H1 (cell line): ENCODE data around the gene SLC25A47. TPM values are rescaled to one million over a fixed set of nuclear protein-coding genes. Genes with fewer than 3 reads are reported as not detected.
A peak's percentile ranks its signal among the peaks of the same experiment; 100 is the strongest.

Experiments used
- CTCF ChIA-PET: fragments of 300-600 bp; sonication (Branson Sonifier 250); formaldehyde crosslinking; loops from one replicate; lab custom pipeline; 2021; ENCODE audit not compliant: partially characterized antibody; lab: Charles Lee
- POLR2A ChIA-PET: fragments of 300-600 bp; sonication (Branson Sonifier 250); formaldehyde crosslinking; loops from one replicate; lab custom pipeline; 2021; ENCODE audit warnings: inconsistent platforms; ENCODE audit not compliant: partially characterized antibody; lab: Charles Lee
- DNase-seq, 2 experiments: peaks; one replicate each; pipeline versions ENCODE4 v3.0.0 to v3.0.0-alpha.2; 2010 to 2022; ENCODE audit warnings: low spot score in 2 of 2, low read depth in 1 of 2, mixed read lengths in 1 of 2
- FAIRE-seq: peaks from 2 replicates; lab custom pipeline; 2011; peaks lifted over from hg19 to GRCh38; lab: Jason Lieb, UNC
- H2AFZ ChIP-seq: 2 replicates; pipeline ENCODE4 v1.8.1; 2012; ENCODE audit warnings: low read length, inconsistent platforms
- H2AK5ac ChIP-seq: 2 replicates; pipeline ENCODE4 v1.6.1; 2013; ENCODE audit warnings: low read depth, low read length
- H2BK120ac ChIP-seq: replicated peaks from 2 replicates; pipeline ENCODE3; 2013; ENCODE audit warnings: low read depth, low read length, inconsistent platforms
- H2BK12ac ChIP-seq: 2 replicates; pipeline ENCODE4 v1.6.1; 2013; ENCODE audit warnings: low read depth, low read length
- H2BK15ac ChIP-seq: 2 replicates; pipeline ENCODE4 v1.6.1; 2013; ENCODE audit warnings: low read length
- H2BK20ac ChIP-seq: 2 replicates; pipeline ENCODE4 v1.6.1; 2013; ENCODE audit warnings: low read length
- H2BK5ac ChIP-seq: 2 replicates; pipeline ENCODE4 v1.6.1; 2013; ENCODE audit warnings: low read depth, low read length
- H3K14ac ChIP-seq: 2 replicates; pipeline ENCODE4 v1.6.1; 2013; ENCODE audit warnings: inconsistent platforms; ENCODE audit not compliant: insufficient read length
- H3K18ac ChIP-seq: 2 replicates; pipeline ENCODE4 v1.6.1; 2013; ENCODE audit warnings: low read length; ENCODE audit errors: extremely low read depth
- H3K23ac ChIP-seq: 2 replicates; pipeline ENCODE4 v1.6.1; 2013; ENCODE audit warnings: inconsistent platforms; ENCODE audit not compliant: insufficient read length
- H3K23me2 ChIP-seq: 2 replicates; pipeline ENCODE4 v1.6.1; 2013; ENCODE audit warnings: low read depth, low read length
- H3K27ac ChIP-seq: 2 replicates; pipeline ENCODE4 v1.6.1; 2011; ENCODE audit warnings: low read depth, low read length, inconsistent platforms
- H3K27me3 ChIP-seq, 4 experiments: replicated peaks in 1 of 4; 1 replicate in 1 of 4; 2 replicates in 3 of 4; pipeline versions ENCODE4 v1.6.1 to v1.8.1; 2011 to 2013; ENCODE audit warnings: low read length in 3 of 4, mild to moderate bottlenecking in 3 of 4, inconsistent platforms in 2 of 4, mixed read lengths in 2 of 4, moderate library complexity in 1 of 4; ENCODE audit not compliant: control insufficient read depth in 3 of 4, insufficient read depth in 3 of 4; ENCODE audit errors: extremely low read depth in 1 of 4
- H3K36me3 ChIP-seq, 4 experiments: 2 replicates each; pipeline versions ENCODE4 v1.6.1 to v1.8.1; 2011 to 2013; ENCODE audit warnings: mild to moderate bottlenecking in 4 of 4, low read length in 3 of 4, moderate library complexity in 2 of 4, control low read depth in 1 of 4, inconsistent platforms in 1 of 4; ENCODE audit not compliant: insufficient read depth in 4 of 4, control insufficient read depth in 2 of 4
- H3K4ac ChIP-seq: replicated peaks from 2 replicates; pipeline ENCODE3; 2013; ENCODE audit warnings: low read length, low read depth, mixed read lengths, inconsistent platforms; ENCODE audit not compliant: insufficient read length
- H3K4me1 ChIP-seq, 4 experiments: replicated peaks in 1 of 4; 1 replicate in 1 of 4; 2 replicates in 3 of 4; pipeline versions ENCODE4 v1.6.1 to v1.8.1; 2011 to 2013; ENCODE audit warnings: low read length in 3 of 4, inconsistent platforms in 2 of 4, mixed read lengths in 1 of 4; ENCODE audit not compliant: insufficient read depth in 4 of 4, control insufficient read depth in 3 of 4
- H3K4me2 ChIP-seq, 2 experiments: 2 replicates each; pipeline versions ENCODE4 v1.6.1 to v1.8.1; 2011 to 2013; ENCODE audit warnings: low read depth in 2 of 2, low read length in 2 of 2, control low read depth in 1 of 2, inconsistent platforms in 1 of 2, mild to moderate bottlenecking in 1 of 2; ENCODE audit not compliant: insufficient read depth in 1 of 2
- H3K4me3 ChIP-seq, 4 experiments: fragments of 200-600, 300-600 bp in 1 of 4; sonication (generic), shearing (Covaris generic), sonication (Bioruptor Twin) in 1 of 4; 2 replicates each; pipeline versions ENCODE4 v1.5.1 to v1.8.1; 2011 to 2016; ENCODE audit warnings: low read length in 4 of 4, low read depth in 3 of 4, control low read depth in 2 of 4, inconsistent platforms in 2 of 4, mild to moderate bottlenecking in 2 of 4, mixed read lengths in 1 of 4, moderate library complexity in 1 of 4; ENCODE audit not compliant: insufficient read depth in 2 of 4; ENCODE audit errors: extremely low read depth in 1 of 4
- H3K56ac ChIP-seq: replicated peaks from 2 replicates; pipeline ENCODE3; 2013; ENCODE audit warnings: low read depth, mild to moderate bottlenecking, mixed read lengths, low read length, inconsistent platforms; ENCODE audit not compliant: insufficient read length
- H3K79me1 ChIP-seq: 2 replicates; pipeline ENCODE4 v1.6.1; 2013; ENCODE audit warnings: low read depth, low read length, control low read depth
- H3K79me2 ChIP-seq, 2 experiments: 2 replicates each; pipeline versions ENCODE4 v1.6.1 to v1.8.1; 2012 to 2013; ENCODE audit warnings: low read length in 2 of 2, mild to moderate bottlenecking in 2 of 2, inconsistent platforms in 1 of 2; ENCODE audit not compliant: insufficient read depth in 2 of 2, control insufficient read depth in 1 of 2
- H3K9ac ChIP-seq, 4 experiments: replicated peaks in 1 of 4; 1 replicate in 1 of 4; 2 replicates in 3 of 4; pipeline versions ENCODE4 v1.6.1 to v1.8.1; 2011 to 2013; ENCODE audit warnings: low read depth in 3 of 4, low read length in 3 of 4, control low read depth in 2 of 4, mild to moderate bottlenecking in 2 of 4, moderate library complexity in 2 of 4, inconsistent platforms in 1 of 4; ENCODE audit errors: extremely low read depth in 1 of 4
- H3K9me3 ChIP-seq, 2 experiments: 2 replicates each; pipeline versions ENCODE4 v1.6.1 to v1.8.1; 2012 to 2013; ENCODE audit warnings: mild to moderate bottlenecking in 2 of 2, moderate library complexity in 2 of 2, control low read depth in 1 of 2, inconsistent platforms in 1 of 2, low read depth in 1 of 2, low read length in 1 of 2, mixed read lengths in 1 of 2; ENCODE audit not compliant: insufficient read depth in 2 of 2
- H4K20me1 ChIP-seq, 2 experiments: replicated peaks in 1 of 2; 2 replicates each; pipeline versions ENCODE3 to v1.8.1; 2011 to 2013; ENCODE audit warnings: inconsistent platforms in 2 of 2, low read length in 2 of 2, mild to moderate bottlenecking in 1 of 2; ENCODE audit not compliant: insufficient read depth in 2 of 2, control insufficient read depth in 1 of 2
- H4K5ac ChIP-seq: 2 replicates; pipeline ENCODE4 v1.6.1; 2013; ENCODE audit warnings: low read length, low read depth, mixed read lengths, inconsistent platforms; ENCODE audit not compliant: insufficient read length
- H4K8ac ChIP-seq: 2 replicates; pipeline ENCODE4 v1.8.0; 2013; ENCODE audit warnings: mild to moderate bottlenecking, moderate library complexity, low read length, inconsistent platforms; ENCODE audit not compliant: insufficient read depth; ENCODE audit errors: extremely low read depth
- H4K91ac ChIP-seq: replicated peaks from 2 replicates; pipeline ENCODE3; 2013; ENCODE audit warnings: low read length, mixed read lengths, inconsistent platforms; ENCODE audit not compliant: insufficient read length
- FOSL1 ChIP-seq: IDR thresholded peaks from 2 replicates; pipeline ENCODE4 v1.6.1; 2011; ENCODE audit warnings: mild to moderate bottlenecking, low read depth, low read length, moderate library complexity; ENCODE audit not compliant: insufficient read depth
- WGBS, 2 experiments: shearing (Covaris generic) in 1 of 2; methylation state at CpG; one replicate each; pipeline versions ENCODE4 v1.1.6 to v1.1.7; 2013 to 2015; ENCODE audit warnings: low lambda C conversion rate in 2 of 2, mixed read lengths in 2 of 2, inconsistent platforms in 1 of 2, low coverage in 1 of 2, missing lambda C conversion rate in 1 of 2; ENCODE audit not compliant: insufficient replicate concordance in 2 of 2, insufficient coverage in 1 of 2, insufficient read length in 1 of 2; ENCODE audit errors: extremely low coverage in 1 of 2, missing lambda C conversion rate in 1 of 2; 5-methylcytosine and 5-hydroxymethylcytosine counted together
- polyA plus RNA-seq, 7 experiments: library from polyadenylated mRNA; depleted of rRNA in 3 of 7; stranded (reverse) in 5 of 7; unstranded in 2 of 7; fragments of >200 nt in 5 of 7; fragments of 200-250 nt in 2 of 7; gene quantifications; 1 replicate in 5 of 7; 2 replicates in 1 of 7; 4 replicates in 1 of 7; pipeline versions ENCODE4 v1.2.1 to v1.2.3, GENCODE V29; 2011 to 2013; ENCODE audit warnings: missing spikeins in 2 of 7, mixed read lengths in 2 of 7
- total RNA-seq: library from RNA; stranded (reverse); fragmentation: NEBNext Ultra II Directional; extraction: Animal tissue kit (Norgen Biotek cat#: 25700); gene quantifications from 2 replicates; pipeline ENCODE4 v1.2.1, GENCODE V29; 2021

Gene SLC25A47
- total and polyA plus RNA-seq, 2 of the 8 experiments (the other 6 are each of a cell fraction or from before 2014, with no cell fraction given): not detected

GRCh38 chr14:100327128-100327527, 4.0 kb downstream of the SLC25A47 start:
- Histone ChIP-seq H3K27ac (no peak overlapping the region), H2AK5ac (no peak overlapping the region), H2BK20ac (no peak overlapping the region), H3K79me1 (no peaks in the 10 kb centered on the region), H3K9ac (no peak overlapping the region), H2BK120ac (no peak overlapping the region), H3K56ac (no peak overlapping the region), H3K4me2 (no peak overlapping the region), H2BK15ac (no peak overlapping the region), H2BK5ac (no peak overlapping the region), H4K20me1 (no peaks in the 10 kb centered on the region), H3K27me3 (no peaks in the 10 kb centered on the region), H3K4ac (peak overlapping the region; percentile 53), H3K36me3 (no peaks in the 10 kb centered on the region), H3K14ac (no peak overlapping the region), H3K79me2 (no peaks in the 10 kb centered on the region), H2AFZ (no peak overlapping the region), H3K4me1 (peaks cover 0 to 4% (median 0%) of the 10 kb centered on the region in 4 experiments; a peak in 1 of 7 replicates), H3K23ac (no peak overlapping the region), H4K91ac (no peak overlapping the region), H2BK12ac (no peak overlapping the region), H3K4me3 (no peak overlapping the region), H3K18ac (no peak overlapping the region), H3K9me3 (no peaks in the 10 kb centered on the region), H4K5ac (no peak overlapping the region)
- POLR2A ChIA-PET: interaction anchor here (0.9 kb wide), 1 partner anchor 18 kb away, joined by 5 read pairs; no protein-coding TSS in a partner anchor
- CTCF ChIA-PET: interaction anchor here (0.6 to 1.7 kb wide), 3 partner anchors 51 to 310 kb away, joined by 3 read pairs; no protein-coding TSS in a partner anchor
- 89% methylated on average over 12 of the region's 24 CpGs; no CpG with 5 or more reads in 1 of the 2 experiments for WGBS, 2 experiments
- no peak for FAIRE-seq
- no peak for TF ChIP-seq FOSL1
- TF ChIP-seq, all 59 proteins: peak for 0
- DNase-seq: no peak
- H3K23me2 ChIP-seq: no peaks in the 10 kb centered on the region; the same call in 1 of the 2 replicates
- H4K8ac ChIP-seq: peak overlapping the region; percentile 76; the same call in 1 of the 2 replicates
